Heart left ventricle (tissue), 16 donors: ENCODE data around the gene RNF5. TPM values are rescaled to one million over a fixed set of nuclear protein-coding genes. Genes with fewer than 3 reads are reported as not detected.
"Not testable (repeated sequence)": the region's sequence is repeated elsewhere in the genome, so short reads cannot be mapped to it uniquely, and the experiment has no call there.

Experiments used
- ATAC-seq, 4 donors: fragments of 200-7000 bp; cut with Tn5 transposase; one replicate each; pipeline ENCODE4 v1.9.1; 2020 to 2022; ENCODE audit warnings: moderate library complexity in 4 of 4, mild to moderate bottlenecking in 3 of 4, moderate number of reproducible peaks in 1 of 4
- DNase-seq, 5 donors: peaks; one replicate each; pipeline ENCODE4 v3.0.0-alpha.2; 2020
- H3K27ac ChIP-seq, 12 donors: fragments of 200-600 bp; sonication (generic) in 4 of 12; one replicate each; pipeline versions ENCODE4 v1.5.0 to v1.8.0; 2016 to 2022; ENCODE audit warnings: mild to moderate bottlenecking in 2 of 12
- H3K27me3 ChIP-seq, 9 donors: fragments of 200-600 bp; sonication (generic) in 2 of 9; one replicate each; pipeline versions ENCODE4 v1.5.1 to v1.8.0; 2016 to 2022; ENCODE audit warnings: mild to moderate bottlenecking in 3 of 9
- H3K36me3 ChIP-seq, 9 donors: fragments of 200-600 bp; sonication (generic) in 2 of 9; one replicate each; pipeline versions ENCODE4 v1.5.0 to v1.8.0; 2018 to 2022; ENCODE audit warnings: mild to moderate bottlenecking in 2 of 9
- H3K4me1 ChIP-seq, 12 donors: fragments of 200-600 bp; sonication (generic) in 4 of 12; one replicate each; pipeline versions ENCODE4 v1.5.0 to v1.8.0; 2016 to 2022; ENCODE audit warnings: mild to moderate bottlenecking in 3 of 12
- H3K4me3 ChIP-seq, 12 donors: fragments of 200-600 bp; sonication (generic) in 4 of 12; one replicate each; pipeline versions ENCODE4 v1.5.0 to v1.8.0; 2017 to 2022; ENCODE audit warnings: mild to moderate bottlenecking in 9 of 12, moderate library complexity in 4 of 12
- H3K9me3 ChIP-seq, 12 donors: fragments of 200-600 bp; sonication (generic) in 4 of 12; one replicate each; pipeline versions ENCODE4 v1.5.0 to v1.8.0; 2016 to 2022; ENCODE audit warnings: mild to moderate bottlenecking in 1 of 12
- POLR2A ChIP-seq, 2 donors: fragments of 450-650 bp; IDR thresholded peaks; one replicate each; pipeline ENCODE4 v1.6.1; 2017; ENCODE audit warnings: antibody characterized with exemption in 2 of 2, mild to moderate bottlenecking in 2 of 2, moderate library complexity in 2 of 2
- WGBS, 4 donors: extraction: QIAGEN DNeasy Blood & Tissue Kit in 2 of 4; methylation state at CpG; one replicate each; pipeline versions ENCODE4 v1.1.5 to v1.1.7; 2013 to 2018; 5-methylcytosine and 5-hydroxymethylcytosine counted together
- intact Hi-C, 10 donors: fragments of 100-400 bp; cut with DNase I; formaldehyde crosslinking; loops; one replicate each; pipeline versions ENCODE4 v1.11.1 to v1.14.2; 2022
- polyA plus RNA-seq, 2 donors: library from polyadenylated mRNA; stranded (reverse); fragments of 200-250 nt; gene quantifications; one replicate each; pipeline ENCODE4 v1.2.3, GENCODE V29; 2013
- total RNA-seq, 9 donors: library from RNA; depleted of rRNA in 2 of 9; stranded (reverse); fragments of >200 nt in 2 of 9; fragmentation: NEBNext Ultra II Directional in 3 of 9; extraction: Animal tissue kit (Norgen Biotek cat#: 25700) in 3 of 9; gene quantifications; one replicate each; pipeline versions ENCODE4 v1.1.0 to v1.2.4, GENCODE V29; 2016 to 2023
- TF ChIP-seq, protein P1 (sequence below), 12 donors: fragments of 200-600 bp; sonication (generic) in 4 of 12; IDR thresholded peaks; one replicate each; pipeline versions ENCODE4 v1.5.0 to v1.8.0; 2018 to 2022; ENCODE audit warnings: antibody characterized with exemption in 12 of 12, mild to moderate bottlenecking in 5 of 12
- donor health status: ischemic (EF 13 %, LVEDD 7.1; RV severe dilation, severe dysfunction).
- donor health status: healthy with polysubstance abuse.
- donor health status: DM: no; HTN: yes; CAD: no.
- donor health status: DM: no; HTN: no; CAD: no.
- donor health status: ischemic (EF 25% LVEDD 6.9; RV normal size, moderate dysfunction).
- donor health status: ischemic (EF 25% LVEDD 5.7; RV mildly dilated, moderate dysfunction).
- donor health status: healthy.
- donor health status: DM: yes; HTN: yes; CAD: no.
- donor health status: ischemic (EF 35%, LVEDD 5.7; RV mildly dilated, moderate dysfunction).
- donor health status: nonischemic (EF 11% LVEDD 7.7; RV severe dilation, severe dysfunction).
- donor health status: DM: yes; HTN: yes; CAD: no.
- donor health status: PGD.
- donor health status: ischemic (EF 29% LVEDD 5.4; RV normal size, mild dysfunction).
- donor health status: nonischemic (EF 23%, LVEDD 6.1; RV moderate dilation, normal function).

Gene RNF5
- total and polyA plus RNA-seq, 11 donors, result 62.7 to 136 (median 89.9) TPM

DNA sequence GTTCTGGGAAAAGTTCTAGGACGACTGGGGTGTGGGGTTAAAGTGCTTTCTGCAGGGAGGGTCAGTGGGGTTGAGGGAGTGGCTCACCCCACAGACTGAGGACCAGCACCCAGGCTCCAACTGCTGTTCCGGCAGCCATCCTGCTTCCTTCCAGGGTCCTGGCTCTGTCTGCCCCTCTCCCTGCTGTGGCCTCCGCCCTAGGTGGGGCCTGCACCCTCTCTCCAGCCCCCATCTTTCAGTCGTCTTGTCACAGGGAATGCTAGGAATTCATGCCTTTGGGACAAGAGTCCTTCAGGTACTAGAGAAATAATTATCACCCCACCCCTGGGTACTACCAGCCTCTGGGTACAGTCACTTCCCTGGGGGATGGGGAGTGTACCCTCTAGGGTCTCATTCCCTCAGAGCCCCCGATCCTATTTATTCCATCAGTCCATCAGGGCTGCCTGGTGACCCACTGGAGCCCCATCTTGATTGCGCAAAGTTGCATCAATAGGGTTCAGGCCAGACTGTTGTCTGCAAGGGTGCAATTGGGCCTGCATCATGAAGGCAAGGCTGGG lies 6.0 kb downstream of the RNF5 start, which contains the start of gene AGER:
AGER (minus strand) TSS at position 170 of the 557 bp plus-strand sequence; CDS start at position 139, 31 bp downstream.
- TF ChIP-seq, protein P1, sequence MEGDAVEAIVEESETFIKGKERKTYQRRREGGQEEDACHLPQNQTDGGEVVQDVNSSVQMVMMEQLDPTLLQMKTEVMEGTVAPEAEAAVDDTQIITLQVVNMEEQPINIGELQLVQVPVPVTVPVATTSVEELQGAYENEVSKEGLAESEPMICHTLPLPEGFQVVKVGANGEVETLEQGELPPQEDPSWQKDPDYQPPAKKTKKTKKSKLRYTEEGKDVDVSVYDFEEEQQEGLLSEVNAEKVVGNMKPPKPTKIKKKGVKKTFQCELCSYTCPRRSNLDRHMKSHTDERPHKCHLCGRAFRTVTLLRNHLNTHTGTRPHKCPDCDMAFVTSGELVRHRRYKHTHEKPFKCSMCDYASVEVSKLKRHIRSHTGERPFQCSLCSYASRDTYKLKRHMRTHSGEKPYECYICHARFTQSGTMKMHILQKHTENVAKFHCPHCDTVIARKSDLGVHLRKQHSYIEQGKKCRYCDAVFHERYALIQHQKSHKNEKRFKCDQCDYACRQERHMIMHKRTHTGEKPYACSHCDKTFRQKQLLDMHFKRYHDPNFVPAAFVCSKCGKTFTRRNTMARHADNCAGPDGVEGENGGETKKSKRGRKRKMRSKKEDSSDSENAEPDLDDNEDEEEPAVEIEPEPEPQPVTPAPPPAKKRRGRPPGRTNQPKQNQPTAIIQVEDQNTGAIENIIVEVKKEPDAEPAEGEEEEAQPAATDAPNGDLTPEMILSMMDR (IDR thresholded peaks at IDR 0.05), result no peak
- TF ChIP-seq POLR2A (IDR thresholded peaks at IDR 0.05), result peak in 1 of 2 donors; percentile 10
- H3K27me3 ChIP-seq, result no peaks in the 10 kb centered on the region
- no peak for DNase-seq
- 62 to 69% (median 66%) methylated on average over 6 of the region's 6 CpGs for WGBS, 4 donors
- H3K36me3 ChIP-seq, result peaks cover 0 to 65% (median 55%) of the 10 kb centered on the region in 9 donors
- intact Hi-C loops, result no loop called here
- no peaks in the 10 kb centered on the region for H3K9me3 ChIP-seq
- H3K4me3 ChIP-seq, result no peak within 1 kb of the TSS
- H3K4me1 ChIP-seq, result peaks cover 8 to 83% (median 69%) of the 10 kb centered on the region in 12 donors
- H3K27ac ChIP-seq, result peak within 1 kb of the TSS in 11 of 12 donors; percentile 68 to 100 (median 80)
- ATAC-seq, result no peak

- Histone ChIP-seq H3K36me3 (peaks cover 0 to 62% (median 43%) of the 10 kb centered on the region in 9 donors), H3K4me1 (peaks cover 4 to 79% (median 61%) of the 10 kb centered on the region in 12 donors), H3K27ac (peak overlapping the region in 11 of 12 donors; percentile 41 to 100 (median 84))
- ATAC-seq, result peak; percentile 57 to 73 (median 67)
- H3K9me3 ChIP-seq, intact Hi-C loops, H3K4me3 ChIP-seq, H3K27me3 ChIP-seq: not testable (repeated sequence)
- 10 to 21% (median 18%) methylated on average over 11 of the region's 11 CpGs for WGBS, 4 donors
- peak; percentile 77 to 89 (median 88) for DNase-seq
These were observed 7.5 kb downstream of the RNF5 start for GRCh38 chr6:32185681-32186131.

DNA sequence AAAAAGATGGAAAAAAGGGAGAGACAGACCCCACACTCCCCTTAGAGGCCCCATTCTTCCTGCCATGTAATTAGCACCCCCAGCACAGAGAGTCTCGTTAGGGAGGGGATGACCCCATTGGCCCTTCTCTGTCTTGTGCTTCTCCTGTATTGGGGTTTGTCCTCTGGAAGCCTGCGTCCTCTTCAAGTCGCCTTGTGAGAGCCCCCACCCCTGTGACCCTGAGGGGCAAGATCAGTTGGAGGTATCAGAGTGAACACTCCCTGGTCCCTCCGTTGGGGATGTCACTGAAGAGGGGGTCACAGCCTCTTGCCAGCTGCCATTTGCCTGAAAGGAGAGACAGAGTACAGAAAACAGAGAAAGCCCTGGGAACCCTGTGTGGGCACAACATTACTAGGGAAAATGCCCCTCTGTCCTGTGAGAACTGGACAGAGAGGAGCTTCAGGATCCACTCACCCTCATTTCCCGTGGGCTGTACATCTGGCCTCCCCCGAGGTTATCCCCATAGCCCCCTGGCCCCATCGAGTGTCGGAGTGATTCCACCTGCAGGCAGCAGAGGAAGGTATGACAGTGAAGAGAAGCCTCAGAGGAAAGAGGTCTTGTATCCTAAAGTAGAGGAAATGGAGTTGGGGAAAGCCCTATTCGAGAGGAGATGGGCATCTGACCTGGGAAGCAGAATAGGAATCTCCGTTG lies 8.1 kb downstream of the RNF5 start:
- ATAC-seq, H3K4me3 ChIP-seq, DNase-seq, intact Hi-C loops, H3K9me3 ChIP-seq, H3K27me3 ChIP-seq: not testable (repeated sequence)
- Histone ChIP-seq H3K4me1 (peaks cover 4 to 85% (median 61%) of the 10 kb centered on the region in 12 donors), H3K36me3 (peaks cover 0 to 56% (median 37%) of the 10 kb centered on the region in 9 donors), H3K27ac (peak overlapping the region in 11 of 12 donors; percentile 41 to 100 (median 84))
- 59 to 64% (median 62%) methylated on average over 10 of the region's 10 CpGs for WGBS, 4 donors

DNA sequence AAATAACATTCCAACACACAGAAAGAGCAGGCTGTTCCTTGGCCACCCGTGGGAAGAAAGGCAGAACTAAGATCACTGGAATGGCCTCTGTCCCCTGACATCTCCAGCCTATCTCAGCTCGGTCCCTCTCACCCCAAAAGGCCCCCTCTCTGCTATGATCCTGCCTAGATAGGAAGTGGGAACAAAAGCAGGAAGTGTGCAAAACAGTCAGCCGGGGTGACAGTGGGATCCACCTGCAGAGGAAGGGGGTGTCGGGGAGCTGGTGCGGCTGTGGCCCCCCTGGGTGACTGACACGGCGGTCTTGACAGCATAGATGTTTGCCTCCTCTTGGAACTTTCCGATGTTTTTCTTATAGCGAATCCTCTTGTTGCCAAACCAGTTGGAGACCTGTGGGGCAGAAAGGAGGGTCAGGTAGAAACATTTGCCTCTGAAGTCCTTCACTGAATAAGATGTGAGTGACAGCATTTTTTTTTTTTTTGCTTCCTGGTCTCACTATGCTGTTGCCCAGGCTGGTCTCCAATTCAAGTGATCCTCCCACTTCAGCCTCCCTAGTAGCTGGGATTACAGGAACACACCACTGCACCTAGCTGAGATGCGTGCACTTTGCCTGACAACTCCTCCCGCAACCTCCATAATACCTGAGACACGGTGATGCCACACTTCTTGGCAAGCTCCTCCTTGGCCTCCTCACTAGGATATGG lies 9.0 kb downstream of the RNF5 start:
- intact Hi-C loops, result no loop called here
- Histone ChIP-seq H3K4me3 (peak overlapping the region in 2 of 12 donors; percentile 87 to 93), H3K9me3 (no peaks in the 10 kb centered on the region), H3K36me3 (peaks cover 0 to 47% (median 32%) of the 10 kb centered on the region in 9 donors), H3K27me3 (no peaks in the 10 kb centered on the region), H3K4me1 (peaks cover 4 to 83% (median 59%) of the 10 kb centered on the region in 12 donors), H3K27ac (peak overlapping the region in 11 of 12 donors; percentile 4 to 100 (median 94))
- TF ChIP-seq, protein P1 (IDR thresholded peaks at IDR 0.05), result no peak
- no peak for TF ChIP-seq POLR2A (IDR thresholded peaks at IDR 0.05)
- 59 to 68% (median 62%) methylated on average over 12 of the region's 12 CpGs for WGBS, 4 donors
- no peak for DNase-seq
- no peak for ATAC-seq

DNA sequence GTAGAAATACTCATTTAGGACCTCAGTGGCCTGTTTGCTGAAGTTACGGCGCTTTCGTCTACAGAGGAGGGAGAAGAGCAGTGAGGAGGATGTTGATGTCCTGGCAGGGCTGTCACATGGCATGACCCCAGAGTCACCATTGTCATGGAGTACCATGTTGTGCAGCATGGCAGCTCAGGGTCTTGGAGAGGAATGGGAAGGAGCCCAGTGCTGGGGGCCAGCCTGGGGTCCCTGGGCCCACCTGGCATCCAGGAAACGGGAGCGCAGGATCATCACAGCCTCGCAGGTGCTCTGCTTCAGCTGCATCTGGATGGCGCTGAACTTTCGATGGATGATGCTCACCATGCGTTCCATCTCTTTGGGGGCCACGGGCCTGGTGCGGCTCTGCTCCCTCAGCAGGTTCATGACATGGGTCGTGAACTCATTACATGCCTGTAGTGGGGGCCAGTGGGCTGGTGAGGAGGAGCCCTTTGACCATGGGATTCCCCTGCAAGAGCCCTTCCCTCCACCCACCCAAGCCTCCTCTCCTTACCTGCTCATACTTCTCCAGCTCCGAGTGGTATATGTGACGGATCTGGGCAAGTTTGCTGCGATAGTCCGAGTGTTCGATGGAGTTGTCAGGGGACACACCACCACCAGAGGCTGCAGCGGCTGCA lies 9.6 kb downstream of the RNF5 start:
- H3K27me3 ChIP-seq, H3K9me3 ChIP-seq, ATAC-seq, DNase-seq, intact Hi-C loops: not testable (repeated sequence)
- Histone ChIP-seq H3K36me3 (peaks cover 0 to 40% (median 27%) of the 10 kb centered on the region in 9 donors), H3K27ac (peak overlapping the region in 11 of 12 donors; percentile 93 to 100 (median 98)), H3K4me1 (peaks cover 4 to 83% (median 61%) of the 10 kb centered on the region in 12 donors), H3K4me3 (peak overlapping the region in 8 of 12 donors; percentile 74 to 93 (median 84))
- 67 to 82% (median 75%) methylated on average over 14 to 18 of the region's 18 CpGs for WGBS, 4 donors
